Measurements from ENCODE around the gene TGFBR1. TPM values are rescaled to one million over a fixed set of nuclear protein-coding genes. Genes with fewer than 3 reads are reported as not detected.

Gene TGFBR1
- total RNA-seq, 2 experiments from 2014 or later: 12.9 to 14.6 TPM

GRCh38 chr9:99058964-99059921 is 45.7 kb upstream of the TGFBR1 start:
- TF ChIP-seq CTCF (IDR thresholded peaks at IDR 0.05): no peak
- peak; percentile 55 for ATAC-seq (ENCODE audit: poor library complexity)
- Histone ChIP-seq H3K36me3 (ENCODE audit: insufficient read depth, low read length) (no peaks in the 10 kb centered on the region), H3K27me3 (ENCODE audit: control insufficient read depth in 1 of 2, insufficient read depth in 2 of 2, low read length in 2 of 2) (no peaks in the 10 kb centered on the region), H3K4me3 (ENCODE audit: low read length) (peak overlapping the region; percentile 17), H3K9me3 (ENCODE audit: control insufficient read depth in 1 of 2, insufficient read depth in 1 of 2, low read length in 2 of 2) (no peaks in the 10 kb centered on the region), H3K4me1 (ENCODE audit: insufficient read depth, low read length) (peaks cover 61% of the 10 kb centered on the region), H3K27ac (ENCODE audit: low read depth in 1 of 2, low read length in 2 of 2) (peak overlapping the region in 1 of 2 donors; percentile 53)
- peak in 4 of 14 experiments; percentile 35 to 68 (median 63) for DNase-seq
- CTCF ChIA-PET: interaction anchor here (1.0 kb wide), 1 partner anchor 46 kb away, joined by 3 read pairs; the partner anchor contains the start of gene TGFBR1
- Mint-ChIP-seq H3K27me3 (no peaks in the 10 kb centered on the region), H3K36me3 (ENCODE audit: low read depth) (no peaks in the 10 kb centered on the region), H3K4me3 (peak overlapping the region; percentile 87), H3K9me3 (no peaks in the 10 kb centered on the region), H3K4me1 (ENCODE audit: low read depth) (peaks cover 76% of the 10 kb centered on the region), H3K27ac (peak overlapping the region; percentile 69)
- intact Hi-C loops (cut with DNase I, micrococcal nuclease): loop anchor here (1.0 to 5.0 kb wide), 6 partner anchors 18 to 76 kb away; no protein-coding TSS in a partner anchor
- POLR2A ChIA-PET: interaction anchor here (0.6 to 3.0 kb wide), 14 partner anchors 10 to 163 kb away, joined by 3 to 58 read pairs (median 9); partner anchors contain the start of genes ALG2, SEC61B and TGFBR1

- POLR2A ChIA-PET: interaction anchor here (0.6 to 2.0 kb wide), 2 partner anchors 52 to 804 kb away, joined by 3 to 10 read pairs; no protein-coding TSS in a partner anchor
- Histone ChIP-seq H3K27ac (ENCODE audit: low read depth in 1 of 2, low read length in 2 of 2) (no peak overlapping the region), H3K27me3 (ENCODE audit: control insufficient read depth in 1 of 2, insufficient read depth in 2 of 2, low read length in 2 of 2) (no peaks in the 10 kb centered on the region), H3K36me3 (ENCODE audit: insufficient read depth, low read length) (no peaks in the 10 kb centered on the region), H3K4me3 (ENCODE audit: low read length) (no peak overlapping the region), H3K9me3 (ENCODE audit: control insufficient read depth in 1 of 2, insufficient read depth in 1 of 2, low read length in 2 of 2) (no peaks in the 10 kb centered on the region), H3K4me1 (ENCODE audit: insufficient read depth, low read length) (peaks cover 54% of the 10 kb centered on the region)
- TF ChIP-seq CTCF (IDR thresholded peaks at IDR 0.05): no peak
- H3K4me1 Mint-ChIP-seq (ENCODE audit: low read depth): peaks cover 75% of the 10 kb centered on the region
- intact Hi-C loops (cut with DNase I, micrococcal nuclease): loop anchor here in 1 of 2 experiments (2.0 kb wide), 1 partner anchor 14 kb away; no protein-coding TSS in a partner anchor
- H3K27ac Mint-ChIP-seq: no peak overlapping the region
- H3K36me3 Mint-ChIP-seq (ENCODE audit: low read depth): no peaks in the 10 kb centered on the region
- H3K4me3 Mint-ChIP-seq: no peak overlapping the region
- no peak for DNase-seq
- no peaks in the 10 kb centered on the region for H3K9me3 Mint-ChIP-seq
- H3K27me3 Mint-ChIP-seq: no peaks in the 10 kb centered on the region
- ATAC-seq (ENCODE audit: poor library complexity): no peak
- CTCF ChIA-PET: no interaction called here
These were observed 44.3 kb upstream of the TGFBR1 start for GRCh38 chr9:99060621-99061020.

GRCh38 chr9:99062549-99062948 is 42.4 kb upstream of the TGFBR1 start:
- H3K4me3 ChIP-seq (ENCODE audit: low read length): no peak overlapping the region
- no peaks in the 10 kb centered on the region for H3K36me3 Mint-ChIP-seq (ENCODE audit: low read depth)
- H3K4me1 ChIP-seq (ENCODE audit: insufficient read depth, low read length): peaks cover 38% of the 10 kb centered on the region
- H3K36me3 ChIP-seq (ENCODE audit: insufficient read depth, low read length): no peaks in the 10 kb centered on the region
- no peak overlapping the region for H3K27ac Mint-ChIP-seq
- no peak for ATAC-seq (ENCODE audit: poor library complexity)
- no peak overlapping the region for H3K27ac ChIP-seq (ENCODE audit: low read depth in 1 of 2, low read length in 2 of 2)
- TF ChIP-seq CTCF (IDR thresholded peaks at IDR 0.05): no peak
- H3K27me3 ChIP-seq (ENCODE audit: control insufficient read depth in 1 of 2, insufficient read depth in 2 of 2, low read length in 2 of 2): no peaks in the 10 kb centered on the region
- ChIA-PET CTCF (no interaction called here), POLR2A (interaction anchor here (1.6 kb wide), 1 partner anchor 10 kb away, joined by 5 read pairs; no protein-coding TSS in a partner anchor)
- H3K27me3 Mint-ChIP-seq: no peaks in the 10 kb centered on the region
- no peak overlapping the region for H3K4me3 Mint-ChIP-seq
- intact Hi-C loops (cut with DNase I, micrococcal nuclease): no loop called here
- H3K9me3 Mint-ChIP-seq: no peaks in the 10 kb centered on the region
- peaks cover 68% of the 10 kb centered on the region for H3K4me1 Mint-ChIP-seq (ENCODE audit: low read depth)
- H3K9me3 ChIP-seq (ENCODE audit: control insufficient read depth in 1 of 2, insufficient read depth in 1 of 2, low read length in 2 of 2): no peaks in the 10 kb centered on the region
- no peak for DNase-seq
